IMR-90 (cell line): ENCODE measurements around the gene STYK1. TPM values are rescaled to one million over a fixed set of nuclear protein-coding genes. Genes with fewer than 3 reads are reported as not detected.

Source experiments
- ATAC-seq: fragments of 200-7000 bp; cut with Tn5 transposase; 2 replicates; pipeline ENCODE4 v1.9.1; 2020; ENCODE audit warnings: low read depth, mild to moderate bottlenecking, moderate library complexity
- BruUV-seq: library from RNA; stranded (reverse); fragments of 400-500 nt; replicated peaks from 2 replicates; lab custom pipeline; 2021; lab: Mats Ljungman, UMichigan
- CTCF ChIA-PET: fragments of 300-600 bp; formaldehyde crosslinking; extraction: SDS; loops from one replicate; lab custom pipeline; 2021; ENCODE audit warnings: antibody characterized with exemption; lab: Yijun Ruan, JAX
- POLR2A ChIA-PET: fragments of 300-600 bp; sonication (Branson Sonifier 250); formaldehyde crosslinking; loops from one replicate; lab custom pipeline; 2022; ENCODE audit warnings: antibody characterized with exemption; ENCODE audit not compliant: unreplicated experiment; lab: Charles Lee
- DNase-seq: peaks from one replicate; pipeline ENCODE4 v3.0.0; 2013
- H2AFZ ChIP-seq: replicated peaks from 2 replicates; pipeline ENCODE3; 2013; ENCODE audit warnings: low read length, mild to moderate bottlenecking; ENCODE audit not compliant: poor library complexity
- H2AK5ac ChIP-seq: 2 replicates; pipeline ENCODE4 v1.6.1; 2013; ENCODE audit warnings: low read depth, low read length, inconsistent platforms
- H2AK9ac ChIP-seq: replicated peaks from 2 replicates; pipeline ENCODE3; 2013; ENCODE audit warnings: mild to moderate bottlenecking, low read depth, low read length, moderate library complexity; ENCODE audit not compliant: poor library complexity
- H2BK120ac ChIP-seq: 2 replicates; pipeline ENCODE4 v1.6.1; 2013; ENCODE audit warnings: low read depth, low read length, inconsistent platforms
- H2BK15ac ChIP-seq: 3 replicates; pipeline ENCODE4 v1.6.1; 2013; ENCODE audit warnings: low read depth, low read length, inconsistent platforms
- H2BK20ac ChIP-seq: 2 replicates; pipeline ENCODE4 v1.6.1; 2013; ENCODE audit warnings: low read depth, mild to moderate bottlenecking, inconsistent platforms, low read length, moderate library complexity
- H2BK5ac ChIP-seq: 2 replicates; pipeline ENCODE4 v1.6.1; 2013; ENCODE audit warnings: mild to moderate bottlenecking, low read depth, low read length, inconsistent platforms; ENCODE audit not compliant: poor library complexity, severe bottlenecking
- H3K14ac ChIP-seq: replicated peaks from 2 replicates; pipeline ENCODE4 v1.6.1; 2013; ENCODE audit warnings: low read depth, low read length, inconsistent platforms
- H3K18ac ChIP-seq: 2 replicates; pipeline ENCODE4 v1.6.1; 2013; ENCODE audit warnings: low read depth, low read length, control low read depth
- H3K23ac ChIP-seq: 2 replicates; pipeline ENCODE4 v1.6.1; 2013; ENCODE audit warnings: low read depth, low read length, inconsistent platforms
- H3K27ac ChIP-seq: 2 replicates; pipeline ENCODE4 v1.5.1; 2013; ENCODE audit warnings: mild to moderate bottlenecking, control low read depth, low read length; ENCODE audit not compliant: insufficient read depth
- H3K27me3 ChIP-seq: 2 replicates; pipeline ENCODE4 v1.6.1; 2013; ENCODE audit warnings: low read length; ENCODE audit not compliant: control insufficient read depth, insufficient read depth
- H3K36me3 ChIP-seq: 2 replicates; pipeline ENCODE4 v1.6.1; 2013; ENCODE audit warnings: low read length, mixed read lengths; ENCODE audit not compliant: control insufficient read depth, insufficient read depth
- H3K4ac ChIP-seq: 2 replicates; pipeline ENCODE4 v1.6.1; 2013; ENCODE audit warnings: low read depth, low read length, inconsistent platforms
- H3K4me1 ChIP-seq: 2 replicates; pipeline ENCODE4 v1.6.1; 2013; ENCODE audit warnings: low read length, mixed read lengths; ENCODE audit not compliant: control insufficient read depth, insufficient read depth
- H3K4me2 ChIP-seq: 2 replicates; pipeline ENCODE4 v1.6.1; 2013; ENCODE audit warnings: low read depth, mild to moderate bottlenecking, control low read depth, low read length, moderate library complexity
- H3K4me3 ChIP-seq: 2 replicates; pipeline ENCODE4 v1.5.1; 2013; ENCODE audit warnings: low read depth, mild to moderate bottlenecking, control low read depth, low read length, moderate library complexity; ENCODE audit not compliant: insufficient read depth
- H3K56ac ChIP-seq: 2 replicates; pipeline ENCODE4 v1.6.1; 2013; ENCODE audit warnings: low read length, inconsistent platforms; ENCODE audit not compliant: insufficient read depth; ENCODE audit errors: extremely low read depth
- H3K79me1 ChIP-seq, 2 experiments: 2 replicates each; pipeline ENCODE4 v1.6.1; 2013; ENCODE audit warnings: low read length in 2 of 2, inconsistent platforms in 1 of 2, low read depth in 1 of 2
- H3K9ac ChIP-seq: 2 replicates; pipeline ENCODE4 v1.6.1; 2013; ENCODE audit warnings: low read depth, low read length, control low read depth
- H3K9me1 ChIP-seq: 2 replicates; pipeline ENCODE4 v1.6.1; 2013; ENCODE audit warnings: low read length, inconsistent platforms; ENCODE audit not compliant: insufficient read depth
- H3K9me3 ChIP-seq: 2 replicates; pipeline ENCODE4 v1.6.1; 2013; ENCODE audit warnings: low read length; ENCODE audit not compliant: control insufficient read depth, insufficient read depth
- H4K20me1 ChIP-seq: 2 replicates; pipeline ENCODE4 v1.6.1; 2013; ENCODE audit warnings: low read length, inconsistent platforms; ENCODE audit not compliant: insufficient read depth
- H4K5ac ChIP-seq: 2 replicates; pipeline ENCODE4 v1.6.1; 2013; ENCODE audit warnings: mild to moderate bottlenecking, low read depth, low read length, control low read depth
- H4K8ac ChIP-seq, 2 experiments: 2 replicates each; pipeline ENCODE4 v1.6.1; 2013; ENCODE audit warnings: low read depth in 2 of 2, low read length in 2 of 2, control low read depth in 1 of 2, inconsistent platforms in 1 of 2
- H4K91ac ChIP-seq: 2 replicates; pipeline ENCODE4 v1.6.1; 2013; ENCODE audit warnings: low read depth, low read length, inconsistent platforms; ENCODE audit not compliant: insufficient read depth
- BHLHE40 ChIP-seq: fragments of 150-350 bp; IDR thresholded peaks from 2 replicates; pipeline ENCODE4 v1.6.1; 2016; ENCODE audit warnings: mild to moderate bottlenecking, low read depth, low read length
- CEBPB ChIP-seq: IDR thresholded peaks from 2 replicates; pipeline ENCODE4 v1.6.1; 2012; ENCODE audit warnings: low read depth, low read length, improper control_type of control experiment
- CHD1 ChIP-seq: IDR thresholded peaks from 2 replicates; pipeline ENCODE4 v1.6.1; 2012; ENCODE audit warnings: low read depth, low read length, improper control_type of control experiment
- CTCF ChIP-seq: conservative IDR thresholded peaks from 2 replicates; pipeline ENCODE4 v1.5.1; 2012; ENCODE audit warnings: mild to moderate bottlenecking, low read depth, low read length, improper control_type of control experiment
- FOS ChIP-seq: fragments of 150-350 bp; IDR thresholded peaks from 2 replicates; pipeline ENCODE4 v1.6.1; 2016; ENCODE audit warnings: low read depth, low read length
- MAZ ChIP-seq: IDR thresholded peaks from 2 replicates; pipeline ENCODE4 v1.6.1; 2012; ENCODE audit warnings: low read depth, mild to moderate bottlenecking, low read length, improper control_type of control experiment, moderate library complexity, borderline replicate concordance
- MXI1 ChIP-seq: IDR thresholded peaks from 2 replicates; pipeline ENCODE4 v1.6.1; 2012; ENCODE audit warnings: low read depth, mild to moderate bottlenecking, low read length, moderate library complexity, borderline replicate concordance
- NFE2L2 ChIP-seq: fragments of 150-350 bp; IDR thresholded peaks from 2 replicates; pipeline ENCODE4 v1.6.1; 2016; ENCODE audit warnings: low read depth, mild to moderate bottlenecking, low read length
- POLR2A ChIP-seq: IDR thresholded peaks from 2 replicates; pipeline ENCODE4 v1.6.1; 2012; ENCODE audit warnings: mild to moderate bottlenecking, low read depth, low read length
- RAD21 ChIP-seq: IDR thresholded peaks from 2 replicates; pipeline ENCODE4 v1.6.1; 2012; ENCODE audit warnings: low read length, improper control_type of control experiment
- USF2 ChIP-seq: fragments of 150-350 bp; IDR thresholded peaks from 2 replicates; pipeline ENCODE4 v1.6.1; 2017; ENCODE audit warnings: mild to moderate bottlenecking, antibody characterized with exemption, low read length, low read depth
- WGBS, 2 experiments: methylation state at CpG; one replicate each; pipeline versions ENCODE4 v1.1.5 to v1.1.7; 2013; ENCODE audit warnings: missing lambda C conversion rate in 2 of 2; ENCODE audit not compliant: insufficient read length in 1 of 2; ENCODE audit errors: extremely low coverage in 2 of 2; 5-methylcytosine and 5-hydroxymethylcytosine counted together
- dilution Hi-C: fragments of 300-500 bp; cut with HindIII; formaldehyde crosslinking; loops from one replicate; pipeline ENCODE4 v1.14.3; 2018; ENCODE audit warnings: low sequenced_read_pairs; ENCODE audit not compliant: unreplicated experiment
- in situ Hi-C: fragments of 300-500 bp; cut with MboI; formaldehyde crosslinking; loops from 3 replicates; pipeline ENCODE4 v1.14.3; 2019; ENCODE audit warnings: low sequenced_read_pairs, inconsistent platforms, mixed read lengths
- intact Hi-C: fragments of 100-400 bp; cut with micrococcal nuclease; formaldehyde crosslinking; loops from 2 replicates; pipeline ENCODE4 v1.10.0; 2022
- polyA plus RNA-seq, 3 experiments: library from polyadenylated mRNA; depleted of rRNA; stranded (reverse); fragments of >200 nt; gene quantifications; 2 replicates each; pipeline ENCODE4 v1.2.3, GENCODE V29; 2012; ENCODE audit warnings: low replicate concordance in 1 of 3
- total RNA-seq: library from RNA; depleted of rRNA; stranded (reverse); fragments of >200 nt; gene quantifications from 2 replicates; pipeline ENCODE4 v1.2.3, GENCODE V29; 2012

The STYK1 gene
- total and polyA plus RNA-seq, 2 of the 4 experiments (the other 2 are of a cell fraction) = 0.36 to 0.72 TPM

- peak overlapping the region; percentile 77 for H2BK5ac ChIP-seq
- peak overlapping the region; percentile 63; the same call in 1 of the 2 replicates for H4K91ac ChIP-seq
- peak overlapping the region; percentile 60 for H2AK5ac ChIP-seq
- 0 out of 3 replicates have a peak overlapping the region, but pooled peaks have one; percentile 5 for H2BK15ac ChIP-seq
- peak overlapping the region; percentile 80 for H3K4ac ChIP-seq
- peak; percentile 65 for DNase-seq
- no peaks in the 10 kb centered on the region; the same call in 1 of the 2 replicates for H3K36me3 ChIP-seq
- intact Hi-C loops = no loop called here
- WGBS, 2 experiments = 0% methylated on average over 11 of the region's 36 CpGs; no CpG with 5 or more reads in 1 of the 2 experiments
- peaks cover 6% of the 10 kb centered on the region for H3K9me1 ChIP-seq
- peak overlapping the region; percentile 97 for H2AK9ac ChIP-seq
- peak overlapping the region; percentile 83 for H3K4me3 ChIP-seq
- peak overlapping the region; percentile 78 for H3K9ac ChIP-seq
- peak; percentile 49 for ATAC-seq
- peak overlapping the region; percentile 87 for H2AFZ ChIP-seq
- H3K79me1 ChIP-seq = peaks cover 1 to 28% of the 10 kb centered on the region in 2 experiments; a peak in 3 of 4 replicates
- H3K56ac ChIP-seq = peak overlapping the region; percentile 73
- no peak overlapping the region for H2BK20ac ChIP-seq
- peak overlapping the region; percentile 26 to 51 for H4K8ac ChIP-seq
- H3K14ac ChIP-seq = peak overlapping the region; percentile 87
- ChIA-PET CTCF (interaction anchor here (1.5 to 3.3 kb wide), 2 partner anchors 9 to 27 kb away, joined by 3 to 12 read pairs; no protein-coding TSS in a partner anchor), POLR2A (no interaction called here)
- peaks cover 30% of the 10 kb centered on the region for H4K20me1 ChIP-seq
- no peaks in the 10 kb centered on the region for H3K27me3 ChIP-seq
- peak overlapping the region; percentile 1; the same call in 1 of the 2 replicates for H4K5ac ChIP-seq
- H3K4me1 ChIP-seq = peaks cover 3% of the 10 kb centered on the region
- H3K18ac ChIP-seq = peak overlapping the region; percentile 0
- no peaks in the 10 kb centered on the region for H3K9me3 ChIP-seq
- H3K23ac ChIP-seq = peak overlapping the region; percentile 79
- TF ChIP-seq BHLHE40 = peak; percentile 68
- no peak for TF ChIP-seq CEBPB
- peak; percentile 10; the same call in 1 of the 2 replicates for TF ChIP-seq POLR2A
- TF ChIP-seq USF2 = peak; percentile 46; the same call in 1 of the 2 replicates
- no peak for TF ChIP-seq CTCF
- no peak for TF ChIP-seq NFE2L2
- TF ChIP-seq RAD21 = no peak
- peak; percentile 96; the same call in 1 of the 2 replicates for TF ChIP-seq CHD1
- TF ChIP-seq FOS = no peak
- peak; percentile 89 for TF ChIP-seq MXI1
- 0 out of 2 replicates have a peak, but pooled peaks have one; percentile 22 for TF ChIP-seq MAZ
- in situ Hi-C loops = no loop called here
- BruUV-seq = no TSS peak
- H3K4me2 ChIP-seq = peak overlapping the region; percentile 91
- H3K27ac ChIP-seq = peak overlapping the region; percentile 84
- peak overlapping the region; percentile 46 for H2BK120ac ChIP-seq
- dilution Hi-C loops = no loop called here
Observed at GRCh38 chr12:10722502-10722904, 48.7 kb upstream of the STYK1 start.
